Measurements from ENCODE around the gene ITGA5.

Gene ITGA5

GRCh38 chr12:54386403-54387113, 32.5 kb downstream of the ITGA5 start:
- no peak for DNase-seq

- DNase-seq: no peak
Observed at GRCh38 chr12:54385251-54385914, 33.7 kb downstream of the ITGA5 start.

GRCh38 chr12:54384591-54385041, 34.5 kb downstream of the ITGA5 start, which contains the start of gene ZNF385A:
TSS of gene ZNF385A (minus strand) at chr12:54384733. CDS start at chr12:54384514, 219 bp downstream.
- no peak for DNase-seq

GRCh38 chr12:54383041-54383609, 35.9 kb downstream of the ITGA5 start:
- no peak for DNase-seq

GRCh38 chr12:54381136-54381535, 37.9 kb downstream of the ITGA5 start:
- no peak for DNase-seq

- peak; percentile 93 for DNase-seq
Observed at GRCh38 chr12:54379398-54380201, 39.5 kb downstream of the ITGA5 start.

GRCh38 chr12:54378796-54379397, 40.2 kb downstream of the ITGA5 start:
- peak; percentile 73 for DNase-seq

GRCh38 chr12:54377797-54378515, 41.1 kb downstream of the ITGA5 start:
- no peak for DNase-seq

- DNase-seq: no peak
Observed at GRCh38 chr12:54377007-54377406, 42.1 kb downstream of the ITGA5 start.

GRCh38 chr12:54376596-54376995, 42.5 kb downstream of the ITGA5 start:
- no peak for DNase-seq

- no peak for DNase-seq
Observed at GRCh38 chr12:54375259-54375579, 43.8 kb downstream of the ITGA5 start.

- DNase-seq: peak; percentile 73
Observed at GRCh38 chr12:54374562-54375258, 44.4 kb downstream of the ITGA5 start.

GRCh38 chr12:54373649-54374561, 45.2 kb downstream of the ITGA5 start:
- no peak for DNase-seq

GRCh38 chr12:54372113-54372806, 46.8 kb downstream of the ITGA5 start:
- DNase-seq: no peak

- DNase-seq: no peak
Observed at GRCh38 chr12:54371328-54372112, 47.5 kb downstream of the ITGA5 start.

GRCh38 chr12:54370171-54370730, 48.8 kb downstream of the ITGA5 start:
- no peak for DNase-seq

GRCh38 chr12:54369597-54370131, 49.4 kb downstream of the ITGA5 start:
- no peak for DNase-seq

All from NCI-H146 (cell line).